B cell (primary cell): ENCODE data around the gene TPSG1. TPM values are rescaled to one million over a fixed set of nuclear protein-coding genes. Genes with fewer than 3 reads are reported as not detected.

ENCODE experiments used
- ATAC-seq: fragments of 200-7000 bp; cut with Tn5 transposase; one replicate; pipeline ENCODE4 v1.10.0; 2021; ENCODE audit warnings: low read depth, mild to moderate bottlenecking, moderate number of reproducible peaks, moderate library complexity
- CTCF ChIA-PET: fragments of 350-600 bp; sonication (Branson Sonifier 250); formaldehyde crosslinking; loops from one replicate; lab custom pipeline; 2021; ENCODE audit warnings: antibody characterized with exemption, inconsistent platforms; lab: Charles Lee
- POLR2A ChIA-PET: fragments of 350-600 bp; sonication (Branson Sonifier 250); formaldehyde crosslinking; loops from one replicate; lab custom pipeline; 2021; ENCODE audit warnings: antibody characterized with exemption; lab: Charles Lee
- DNase-seq: peaks from one replicate; pipeline ENCODE4 v3.0.0; 2013
- H2AFZ ChIP-seq: 2 replicates; pipeline ENCODE4 v1.6.1; 2012; ENCODE audit warnings: mild to moderate bottlenecking, low read depth, low read length; ENCODE audit not compliant: insufficient read depth, poor library complexity, severe bottlenecking
- H3K27ac ChIP-seq, 2 donors: 1 replicate in 1 of 2; 2 replicates in 1 of 2; pipeline ENCODE4 v1.5.1; 2012 to 2013; ENCODE audit warnings: low read length in 2 of 2, mild to moderate bottlenecking in 2 of 2, moderate library complexity in 1 of 2
- H3K27me3 ChIP-seq, 4 experiments: fragments of 200-600 bp in 1 of 4; sonication (generic) in 1 of 4; replicated peaks in 1 of 4; 1 replicate in 2 of 4; 2 replicates in 2 of 4; pipeline versions ENCODE4 v1.6.1 to v1.7.0; 2013 to 2016; ENCODE audit warnings: low read length in 3 of 4, mild to moderate bottlenecking in 2 of 4, mixed read lengths in 1 of 4, moderate library complexity in 1 of 4; ENCODE audit not compliant: insufficient read depth in 4 of 4, control insufficient read depth in 3 of 4; ENCODE audit errors: control extremely low read depth in 1 of 4
- H3K36me3 ChIP-seq, 2 experiments: replicated peaks in 1 of 2; 1 replicate in 1 of 2; 2 replicates in 1 of 2; pipeline versions ENCODE4 v1.6.1 to v1.7.1; 2013; ENCODE audit warnings: low read length in 1 of 2; ENCODE audit not compliant: insufficient read depth in 2 of 2, control insufficient read depth in 1 of 2; ENCODE audit errors: control extremely low read depth in 1 of 2, extremely low read depth in 1 of 2
- H3K4me1 ChIP-seq, 2 donors: fragments of 200-600 bp in 1 of 2; sonication (generic) in 1 of 2; 1 replicate in 1 of 2; 2 replicates in 1 of 2; pipeline versions ENCODE4 v1.5.1 to v1.6.1; 2013 to 2017; ENCODE audit warnings: low read length in 2 of 2; ENCODE audit not compliant: control insufficient read depth in 2 of 2, insufficient read depth in 2 of 2
- H3K4me2 ChIP-seq: replicated peaks from 2 replicates; pipeline ENCODE3; 2012; ENCODE audit warnings: mild to moderate bottlenecking, low read depth, low read length; ENCODE audit not compliant: poor library complexity, severe bottlenecking
- H3K4me3 ChIP-seq, 5 experiments: fragments of 200-600 bp in 1 of 5; sonication (generic) in 1 of 5; 1 replicate in 3 of 5; 2 replicates in 2 of 5; pipeline versions ENCODE4 v1.5.1 to v1.7.0; 2011 to 2016; ENCODE audit warnings: low read length in 4 of 5, mild to moderate bottlenecking in 4 of 5, low read depth in 2 of 5, control low read depth in 1 of 5, moderate library complexity in 1 of 5; ENCODE audit not compliant: insufficient read depth in 1 of 5; ENCODE audit errors: control extremely low read depth in 1 of 5, extremely low read depth in 1 of 5
- H3K79me2 ChIP-seq: fragments of 200-600 bp; sonication (generic); one replicate; pipeline ENCODE4 v1.6.0; 2016; ENCODE audit warnings: low read length; ENCODE audit not compliant: control insufficient read depth, insufficient read depth
- H3K9ac ChIP-seq: fragments of 200-600 bp; sonication (generic); 2 replicates; pipeline ENCODE4 v1.6.1; 2017; ENCODE audit warnings: mild to moderate bottlenecking, low read length, moderate library complexity
- H3K9me3 ChIP-seq, 3 donors: one replicate each; pipeline versions ENCODE4 v1.6.1 to v1.7.1; 2013; ENCODE audit warnings: low read length in 2 of 3; ENCODE audit not compliant: control insufficient read depth in 2 of 3, insufficient read depth in 1 of 3; ENCODE audit errors: control extremely low read depth in 1 of 3
- H4K20me1 ChIP-seq: 2 replicates; pipeline ENCODE4 v1.6.0; 2012; ENCODE audit warnings: mild to moderate bottlenecking, low read length; ENCODE audit not compliant: insufficient read depth, control insufficient read depth, poor library complexity, severe bottlenecking
- H3K27ac Mint-ChIP-seq: one replicate; pipeline ENCODE4 v1.8.0; 2021; ENCODE audit warnings: mixed read lengths
- H3K27me3 Mint-ChIP-seq: one replicate; pipeline ENCODE4 v1.8.0; 2021; ENCODE audit warnings: mixed read lengths
- H3K4me1 Mint-ChIP-seq: one replicate; pipeline ENCODE4 v1.8.0; 2021; ENCODE audit warnings: mixed read lengths
- H3K4me3 Mint-ChIP-seq: one replicate; pipeline ENCODE4 v1.8.0; 2021; ENCODE audit warnings: mixed read lengths
- H3K9me3 Mint-ChIP-seq: one replicate; pipeline ENCODE4 v1.8.0; 2022; ENCODE audit warnings: mixed read lengths; ENCODE audit not compliant: insufficient read depth
- CTCF ChIP-seq: fragments of 200-600 bp; IDR thresholded peaks from one replicate; pipeline ENCODE4 v1.8.0; 2022; ENCODE audit warnings: antibody characterized with exemption, mild to moderate bottlenecking
- EZH2 ChIP-seq: IDR thresholded peaks from 2 replicates; pipeline ENCODE4 v1.6.1; 2012; ENCODE audit warnings: borderline replicate concordance, low read depth, mild to moderate bottlenecking, moderate library complexity, low read length; ENCODE audit not compliant: insufficient read depth, poor library complexity, severe bottlenecking
- WGBS: methylation state at CpG from one replicate; pipeline ENCODE4 v1.1.5; 2013; ENCODE audit warnings: missing lambda C conversion rate; ENCODE audit not compliant: insufficient coverage; 5-methylcytosine and 5-hydroxymethylcytosine counted together
- intact Hi-C: fragments of 100-400 bp; cut with micrococcal nuclease; formaldehyde crosslinking; loops from one replicate; pipeline ENCODE4 v1.10.0; 2022
- polyA plus RNA-seq: library from polyadenylated mRNA; depleted of rRNA; stranded (reverse); fragments of >200 nt; gene quantifications from 2 replicates; pipeline ENCODE4 v1.2.3, GENCODE V29; 2012
- total RNA-seq, 2 donors: library from RNA; stranded (reverse); fragments of 120-200 nt in 1 of 2; gene quantifications; 1 replicate in 1 of 2; 2 replicates in 1 of 2; pipeline versions ENCODE4 v1.2.3 to v1.2.4, GENCODE V29; 2013 to 2022

The TPSG1 gene
- total and polyA plus RNA-seq, 2 donors (not counting 1 experiment from before 2014, with no cell fraction given), result not detected

GRCh38 chr16:1193143-1193824 lies 31.8 kb downstream of the TPSG1 start:
- H3K79me2 ChIP-seq, result no peaks in the 10 kb centered on the region
- CTCF ChIA-PET, result no interaction called here

More at GRCh38 chr16:1193143-1193824, 31.8 kb downstream of the TPSG1 start:
- Histone ChIP-seq H4K20me1 (no peaks in the 10 kb centered on the region), H3K4me3 (no peak overlapping the region), H3K27me3 (peaks cover 0 to 4% (median 0%) of the 10 kb centered on the region in 4 experiments), H3K9me3 (peaks cover 0 to 3% (median 0%) of the 10 kb centered on the region in 3 donors), H3K4me1 (no peaks in the 10 kb centered on the region), H3K4me2 (no peak overlapping the region), H3K27ac (no peak overlapping the region), H3K36me3 (no peaks in the 10 kb centered on the region), H3K9ac (no peak overlapping the region), H2AFZ (no peak overlapping the region)
- no peak for TF ChIP-seq EZH2
- TF ChIP-seq CTCF, result no peak
- Mint-ChIP-seq H3K4me3 (no peak overlapping the region), H3K27me3 (peaks cover 7% of the 10 kb centered on the region), H3K4me1 (no peaks in the 10 kb centered on the region), H3K27ac (no peak overlapping the region), H3K9me3 (no peaks in the 10 kb centered on the region)
- DNase-seq (no peak), ATAC-seq (no peak)
- intact Hi-C loops, result no loop called here
- POLR2A ChIA-PET, result no interaction called here
- WGBS, result 72% methylated on average over 30 of the region's 30 CpGs
